Measurements from ENCODE around the gene SLC30A1.
"Not testable (repeated sequence)": the region's sequence is repeated elsewhere in the genome, so short reads cannot be mapped to it uniquely, and the experiment has no call there.

The SLC30A1 gene

GRCh38 chr1:211577277-211577818, 1.6 kb downstream of the SLC30A1 start:
- in situ Hi-C loops (cut with HindIII; ENCODE audit: low sequenced_read_pairs): no loop called here
- no peak for DNase-seq (ENCODE audit: low read depth, low spot score)
- TF ChIP-seq CTCF (IDR thresholded peaks at IDR 0.05; ENCODE audit: low read depth, low read length): no peak
- peak overlapping the region; percentile 93 for H3K4me3 ChIP-seq (ENCODE audit: low read depth, low read length)

- peak overlapping the region; percentile 93 for H3K4me3 ChIP-seq (ENCODE audit: low read depth, low read length)
- no peak for DNase-seq (ENCODE audit: low read depth, low spot score)
- no peak for TF ChIP-seq CTCF (IDR thresholded peaks at IDR 0.05; ENCODE audit: low read depth, low read length)
- in situ Hi-C loops (cut with HindIII; ENCODE audit: low sequenced_read_pairs): no loop called here
Observed at GRCh38 chr1:211576717-211577116, 2.2 kb downstream of the SLC30A1 start.

GRCh38 chr1:211574705-211575104, 4.3 kb downstream of the SLC30A1 start:
- in situ Hi-C loops (cut with HindIII; ENCODE audit: low sequenced_read_pairs): no loop called here
- no peak overlapping the region for H3K4me3 ChIP-seq (ENCODE audit: low read depth, low read length)
- peak; percentile 8 for DNase-seq (ENCODE audit: low read depth, low spot score)

GRCh38 chr1:211571998-211572397, 7.0 kb downstream of the SLC30A1 start:
- no peak overlapping the region for H3K4me3 ChIP-seq (ENCODE audit: low read depth, low read length)
- no peak for TF ChIP-seq CTCF (IDR thresholded peaks at IDR 0.05; ENCODE audit: low read depth, low read length)
- in situ Hi-C loops (cut with HindIII; ENCODE audit: low sequenced_read_pairs): no loop called here
- DNase-seq (ENCODE audit: low read depth, low spot score): no peak

More at GRCh38 chr1:211574705-211575104, 4.3 kb downstream of the SLC30A1 start:
- no peak for TF ChIP-seq CTCF (IDR thresholded peaks at IDR 0.05; ENCODE audit: low read depth, low read length)

- DNase-seq (ENCODE audit: low read depth, low spot score); H3K4me3 ChIP-seq (ENCODE audit: low read depth, low read length); in situ Hi-C loops (cut with HindIII; ENCODE audit: low sequenced_read_pairs): not testable (repeated sequence)
Observed at GRCh38 chr1:211570378-211570777, 8.6 kb downstream of the SLC30A1 start.

- DNase-seq (ENCODE audit: low read depth, low spot score): no peak
- in situ Hi-C loops (cut with HindIII; ENCODE audit: low sequenced_read_pairs): no loop called here
- no peak for TF ChIP-seq CTCF (IDR thresholded peaks at IDR 0.05; ENCODE audit: low read depth, low read length)
Observed at GRCh38 chr1:211566431-211567025, 12.4 kb downstream of the SLC30A1 start.

GRCh38 chr1:211564084-211564483, 14.9 kb downstream of the SLC30A1 start:
- in situ Hi-C loops (cut with HindIII; ENCODE audit: low sequenced_read_pairs): no loop called here
- TF ChIP-seq CTCF (IDR thresholded peaks at IDR 0.05; ENCODE audit: low read depth, low read length): no peak
- no peak for DNase-seq (ENCODE audit: low read depth, low spot score)
- H3K4me3 ChIP-seq (ENCODE audit: low read depth, low read length): no peak overlapping the region

More at GRCh38 chr1:211566431-211567025, 12.4 kb downstream of the SLC30A1 start:
- no peak overlapping the region for H3K4me3 ChIP-seq (ENCODE audit: low read depth, low read length)

Data from astrocyte of the spinal cord (primary cell).